H1 (cell line): Measurements from ENCODE around the gene GJD3. TPM values are rescaled to one million over a fixed set of nuclear protein-coding genes. Genes with fewer than 3 reads are reported as not detected.

Source experiments
- BCL11A ChIP-seq, 2 experiments: IDR thresholded peaks; one replicate each; pipeline ENCODE4 v1.6.1; 2011; ENCODE audit warnings: low read depth in 2 of 2, low read length in 2 of 2, mild to moderate bottlenecking in 2 of 2
- SIN3A ChIP-seq, 2 experiments: IDR thresholded peaks in 1 of 2; conservative IDR thresholded peaks in 1 of 2; 2 replicates each; pipeline ENCODE4 v1.6.1; 2011 to 2012; ENCODE audit warnings: low read length in 2 of 2, improper control_type of control experiment in 1 of 2, low read depth in 1 of 2, mild to moderate bottlenecking in 1 of 2
- SIRT6 ChIP-seq: IDR thresholded peaks from one replicate; pipeline ENCODE4 v1.7.1; 2012; ENCODE audit warnings: low read length, inconsistent platforms
- SP2 ChIP-seq: IDR thresholded peaks from 2 replicates; pipeline ENCODE4 v1.6.1; 2012; ENCODE audit warnings: mild to moderate bottlenecking, low read length, inconsistent platforms
- TCF12 ChIP-seq: IDR thresholded peaks from 2 replicates; pipeline ENCODE4 v1.6.1; 2011; ENCODE audit warnings: low read depth, mild to moderate bottlenecking, low read length
- TEAD4 ChIP-seq: IDR thresholded peaks from 2 replicates; pipeline ENCODE4 v1.6.1; 2012; ENCODE audit warnings: low read depth, low read length, inconsistent platforms, mixed read lengths
- polyA plus RNA-seq, 7 experiments: library from polyadenylated mRNA; depleted of rRNA in 3 of 7; stranded (reverse) in 5 of 7; unstranded in 2 of 7; fragments of >200 nt in 5 of 7; fragments of 200-250 nt in 2 of 7; gene quantifications; 1 replicate in 5 of 7; 2 replicates in 1 of 7; 4 replicates in 1 of 7; pipeline versions ENCODE4 v1.2.1 to v1.2.3, GENCODE V29; 2011 to 2013; ENCODE audit warnings: missing spikeins in 2 of 7, mixed read lengths in 2 of 7
- total RNA-seq: library from RNA; stranded (reverse); fragmentation: NEBNext Ultra II Directional; extraction: Animal tissue kit (Norgen Biotek cat#: 25700); gene quantifications from 2 replicates; pipeline ENCODE4 v1.2.1, GENCODE V29; 2021
- TF ChIP-seq, protein P1 (sequence below): fragments of 300-600 bp; sonication (generic); IDR thresholded peaks from 2 replicates; pipeline ENCODE4 v1.7.1; 2012; ENCODE audit warnings: low read length, moderate library complexity, mild to moderate bottlenecking, inconsistent platforms; ENCODE audit not compliant: insufficient replicate concordance
- TF ChIP-seq, protein P2 (sequence below), 3 experiments: IDR thresholded peaks; 1 replicate in 2 of 3; 2 replicates in 1 of 3; pipeline versions ENCODE4 v1.5.1 to v1.6.1; 2011; ENCODE audit warnings: low read length in 3 of 3, mild to moderate bottlenecking in 3 of 3, inconsistent platforms in 2 of 3, low read depth in 1 of 3, moderate library complexity in 1 of 3; ENCODE audit not compliant: insufficient read depth in 1 of 3; ENCODE audit errors: control extremely low read depth in 1 of 3

The GJD3 gene
- total and polyA plus RNA-seq, 2 of the 8 experiments (the other 6 are each of a cell fraction or from before 2014, with no cell fraction given): 0.53 to 1.9 TPM

DNA sequence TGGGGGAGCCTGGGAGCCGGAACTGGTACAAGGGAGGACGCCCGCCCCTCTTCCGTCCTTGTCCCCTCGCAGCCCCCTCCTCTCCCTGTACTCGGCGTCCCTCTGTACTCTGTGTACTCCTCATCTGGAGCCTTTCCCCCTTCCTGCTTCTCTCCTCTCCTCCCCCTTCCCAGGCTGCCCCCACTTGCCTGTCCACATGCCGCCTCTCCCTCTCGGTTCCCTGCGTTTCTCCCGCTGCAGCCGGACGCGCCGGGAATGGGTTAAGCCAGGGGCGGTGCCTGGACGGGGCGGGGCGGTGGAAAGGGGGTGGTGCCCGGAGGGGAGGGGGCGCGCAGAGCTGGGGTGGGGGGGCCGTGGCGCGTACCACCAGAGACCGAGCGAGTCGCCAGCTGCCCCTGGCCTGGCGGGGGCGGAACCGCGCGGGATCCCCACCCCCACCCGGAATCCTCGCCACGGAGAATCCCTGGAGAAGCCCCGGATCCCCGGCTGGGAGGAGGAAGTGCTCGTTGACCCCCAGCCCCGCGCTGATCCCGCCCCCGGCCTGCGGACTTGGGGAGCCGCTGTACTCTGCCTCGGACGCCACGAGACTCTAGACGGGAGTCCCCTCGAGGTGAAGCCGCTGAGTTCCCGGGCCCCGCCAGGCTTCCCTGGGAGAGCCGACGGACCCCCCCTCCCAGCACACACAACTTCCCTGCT lies 22.6 kb downstream of the GJD3 start (continued):
- TF ChIP-seq, protein P1, sequence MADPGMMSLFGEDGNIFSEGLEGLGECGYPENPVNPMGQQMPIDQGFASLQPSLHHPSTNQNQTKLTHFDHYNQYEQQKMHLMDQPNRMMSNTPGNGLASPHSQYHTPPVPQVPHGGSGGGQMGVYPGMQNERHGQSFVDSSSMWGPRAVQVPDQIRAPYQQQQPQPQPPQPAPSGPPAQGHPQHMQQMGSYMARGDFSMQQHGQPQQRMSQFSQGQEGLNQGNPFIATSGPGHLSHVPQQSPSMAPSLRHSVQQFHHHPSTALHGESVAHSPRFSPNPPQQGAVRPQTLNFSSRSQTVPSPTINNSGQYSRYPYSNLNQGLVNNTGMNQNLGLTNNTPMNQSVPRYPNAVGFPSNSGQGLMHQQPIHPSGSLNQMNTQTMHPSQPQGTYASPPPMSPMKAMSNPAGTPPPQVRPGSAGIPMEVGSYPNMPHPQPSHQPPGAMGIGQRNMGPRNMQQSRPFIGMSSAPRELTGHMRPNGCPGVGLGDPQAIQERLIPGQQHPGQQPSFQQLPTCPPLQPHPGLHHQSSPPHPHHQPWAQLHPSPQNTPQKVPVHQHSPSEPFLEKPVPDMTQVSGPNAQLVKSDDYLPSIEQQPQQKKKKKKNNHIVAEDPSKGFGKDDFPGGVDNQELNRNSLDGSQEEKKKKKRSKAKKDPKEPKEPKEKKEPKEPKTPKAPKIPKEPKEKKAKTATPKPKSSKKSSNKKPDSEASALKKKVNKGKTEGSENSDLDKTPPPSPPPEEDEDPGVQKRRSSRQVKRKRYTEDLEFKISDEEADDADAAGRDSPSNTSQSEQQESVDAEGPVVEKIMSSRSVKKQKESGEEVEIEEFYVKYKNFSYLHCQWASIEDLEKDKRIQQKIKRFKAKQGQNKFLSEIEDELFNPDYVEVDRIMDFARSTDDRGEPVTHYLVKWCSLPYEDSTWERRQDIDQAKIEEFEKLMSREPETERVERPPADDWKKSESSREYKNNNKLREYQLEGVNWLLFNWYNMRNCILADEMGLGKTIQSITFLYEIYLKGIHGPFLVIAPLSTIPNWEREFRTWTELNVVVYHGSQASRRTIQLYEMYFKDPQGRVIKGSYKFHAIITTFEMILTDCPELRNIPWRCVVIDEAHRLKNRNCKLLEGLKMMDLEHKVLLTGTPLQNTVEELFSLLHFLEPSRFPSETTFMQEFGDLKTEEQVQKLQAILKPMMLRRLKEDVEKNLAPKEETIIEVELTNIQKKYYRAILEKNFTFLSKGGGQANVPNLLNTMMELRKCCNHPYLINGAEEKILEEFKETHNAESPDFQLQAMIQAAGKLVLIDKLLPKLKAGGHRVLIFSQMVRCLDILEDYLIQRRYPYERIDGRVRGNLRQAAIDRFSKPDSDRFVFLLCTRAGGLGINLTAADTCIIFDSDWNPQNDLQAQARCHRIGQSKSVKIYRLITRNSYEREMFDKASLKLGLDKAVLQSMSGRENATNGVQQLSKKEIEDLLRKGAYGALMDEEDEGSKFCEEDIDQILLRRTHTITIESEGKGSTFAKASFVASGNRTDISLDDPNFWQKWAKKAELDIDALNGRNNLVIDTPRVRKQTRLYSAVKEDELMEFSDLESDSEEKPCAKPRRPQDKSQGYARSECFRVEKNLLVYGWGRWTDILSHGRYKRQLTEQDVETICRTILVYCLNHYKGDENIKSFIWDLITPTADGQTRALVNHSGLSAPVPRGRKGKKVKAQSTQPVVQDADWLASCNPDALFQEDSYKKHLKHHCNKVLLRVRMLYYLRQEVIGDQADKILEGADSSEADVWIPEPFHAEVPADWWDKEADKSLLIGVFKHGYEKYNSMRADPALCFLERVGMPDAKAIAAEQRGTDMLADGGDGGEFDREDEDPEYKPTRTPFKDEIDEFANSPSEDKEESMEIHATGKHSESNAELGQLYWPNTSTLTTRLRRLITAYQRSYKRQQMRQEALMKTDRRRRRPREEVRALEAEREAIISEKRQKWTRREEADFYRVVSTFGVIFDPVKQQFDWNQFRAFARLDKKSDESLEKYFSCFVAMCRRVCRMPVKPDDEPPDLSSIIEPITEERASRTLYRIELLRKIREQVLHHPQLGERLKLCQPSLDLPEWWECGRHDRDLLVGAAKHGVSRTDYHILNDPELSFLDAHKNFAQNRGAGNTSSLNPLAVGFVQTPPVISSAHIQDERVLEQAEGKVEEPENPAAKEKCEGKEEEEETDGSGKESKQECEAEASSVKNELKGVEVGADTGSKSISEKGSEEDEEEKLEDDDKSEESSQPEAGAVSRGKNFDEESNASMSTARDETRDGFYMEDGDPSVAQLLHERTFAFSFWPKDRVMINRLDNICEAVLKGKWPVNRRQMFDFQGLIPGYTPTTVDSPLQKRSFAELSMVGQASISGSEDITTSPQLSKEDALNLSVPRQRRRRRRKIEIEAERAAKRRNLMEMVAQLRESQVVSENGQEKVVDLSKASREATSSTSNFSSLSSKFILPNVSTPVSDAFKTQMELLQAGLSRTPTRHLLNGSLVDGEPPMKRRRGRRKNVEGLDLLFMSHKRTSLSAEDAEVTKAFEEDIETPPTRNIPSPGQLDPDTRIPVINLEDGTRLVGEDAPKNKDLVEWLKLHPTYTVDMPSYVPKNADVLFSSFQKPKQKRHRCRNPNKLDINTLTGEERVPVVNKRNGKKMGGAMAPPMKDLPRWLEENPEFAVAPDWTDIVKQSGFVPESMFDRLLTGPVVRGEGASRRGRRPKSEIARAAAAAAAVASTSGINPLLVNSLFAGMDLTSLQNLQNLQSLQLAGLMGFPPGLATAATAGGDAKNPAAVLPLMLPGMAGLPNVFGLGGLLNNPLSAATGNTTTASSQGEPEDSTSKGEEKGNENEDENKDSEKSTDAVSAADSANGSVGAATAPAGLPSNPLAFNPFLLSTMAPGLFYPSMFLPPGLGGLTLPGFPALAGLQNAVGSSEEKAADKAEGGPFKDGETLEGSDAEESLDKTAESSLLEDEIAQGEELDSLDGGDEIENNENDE: no peak
- TF ChIP-seq SP2 (no peak), SIRT6 (no peak), BCL11A (IDR thresholded peaks at IDR 0.05; ENCODE audit: low read depth in 2 of 2, low read length in 2 of 2) (no peak), TEAD4 (0 out of 2 replicates have a peak, but pooled peaks have one; percentile 2), SIN3A (conservative IDR thresholded peaks at IDR 0.05 in 1 of 2, IDR thresholded peaks at IDR 0.05 in 1 of 2; ENCODE audit: low read depth in 1 of 2, low read length in 2 of 2) (0 out of 4 replicates have a peak, but pooled peaks of 1 of the 2 experiments have one; percentile 41), TCF12 (no peak)
- TF ChIP-seq, protein P2, sequence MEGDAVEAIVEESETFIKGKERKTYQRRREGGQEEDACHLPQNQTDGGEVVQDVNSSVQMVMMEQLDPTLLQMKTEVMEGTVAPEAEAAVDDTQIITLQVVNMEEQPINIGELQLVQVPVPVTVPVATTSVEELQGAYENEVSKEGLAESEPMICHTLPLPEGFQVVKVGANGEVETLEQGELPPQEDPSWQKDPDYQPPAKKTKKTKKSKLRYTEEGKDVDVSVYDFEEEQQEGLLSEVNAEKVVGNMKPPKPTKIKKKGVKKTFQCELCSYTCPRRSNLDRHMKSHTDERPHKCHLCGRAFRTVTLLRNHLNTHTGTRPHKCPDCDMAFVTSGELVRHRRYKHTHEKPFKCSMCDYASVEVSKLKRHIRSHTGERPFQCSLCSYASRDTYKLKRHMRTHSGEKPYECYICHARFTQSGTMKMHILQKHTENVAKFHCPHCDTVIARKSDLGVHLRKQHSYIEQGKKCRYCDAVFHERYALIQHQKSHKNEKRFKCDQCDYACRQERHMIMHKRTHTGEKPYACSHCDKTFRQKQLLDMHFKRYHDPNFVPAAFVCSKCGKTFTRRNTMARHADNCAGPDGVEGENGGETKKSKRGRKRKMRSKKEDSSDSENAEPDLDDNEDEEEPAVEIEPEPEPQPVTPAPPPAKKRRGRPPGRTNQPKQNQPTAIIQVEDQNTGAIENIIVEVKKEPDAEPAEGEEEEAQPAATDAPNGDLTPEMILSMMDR (IDR thresholded peaks at IDR 0.05; ENCODE audit: control extremely low read depth in 1 of 3, insufficient read depth in 1 of 3, low read depth in 1 of 3, low read length in 3 of 3): no peak
